HG03139 (cell line): ENCODE measurements around the gene MXD3.
A peak's percentile ranks its signal among the peaks of the same experiment; 100 is the strongest.
"Not testable (repeated sequence)": the region's sequence is repeated elsewhere in the genome, so short reads cannot be mapped to it uniquely, and the experiment has no call there.

Source experiments
- ATAC-seq: cut with Tn5 transposase; IDR thresholded peaks from one replicate; pipeline ENCODE4 v1.9.1; 2021; ENCODE audit not compliant: unreplicated experiment

Gene MXD3

GRCh38 chr5:177311723-177312648, at the start of gene MXD3:
MXD3 (minus strand) TSS chr5:177311898; CDS start chr5:177311830, 68 bp downstream.
- peak; percentile 80 for ATAC-seq

- ATAC-seq, result not testable (repeated sequence)
Observed at GRCh38 chr5:177360740-177361139, 49.0 kb upstream of the MXD3 start.

- ATAC-seq, result no peak
Observed at GRCh38 chr5:177359860-177360259, 48.2 kb upstream of the MXD3 start.

GRCh38 chr5:177359451-177359851, 47.8 kb upstream of the MXD3 start:
- ATAC-seq, result no peak

- ATAC-seq, result no peak
Observed at GRCh38 chr5:177358370-177358819, 46.7 kb upstream of the MXD3 start.

GRCh38 chr5:177357459-177358351, 46.0 kb upstream of the MXD3 start, which contains the start of gene RGS14:
RGS14 (plus strand) TSS chr5:177357924; CDS start chr5:177358025, 101 bp downstream.
- peak; percentile 84 for ATAC-seq

- no peak for ATAC-seq
Observed at GRCh38 chr5:177357146-177357458, 45.4 kb upstream of the MXD3 start.

GRCh38 chr5:177356746-177357145, 45.0 kb upstream of the MXD3 start:
- ATAC-seq, result no peak

GRCh38 chr5:177355868-177356168, 44.1 kb upstream of the MXD3 start:
- no peak for ATAC-seq

- ATAC-seq, result no peak
Observed at GRCh38 chr5:177355162-177355867, 43.6 kb upstream of the MXD3 start.

- ATAC-seq, result no peak
Observed at GRCh38 chr5:177354711-177355110, 43.0 kb upstream of the MXD3 start.

- no peak for ATAC-seq
Observed at GRCh38 chr5:177354256-177354655, 42.6 kb upstream of the MXD3 start.

- ATAC-seq, result no peak
Observed at GRCh38 chr5:177353093-177353492, 41.4 kb upstream of the MXD3 start.

- ATAC-seq, result peak; percentile 87
Observed at GRCh38 chr5:177351392-177352329, 40.0 kb upstream of the MXD3 start, which contains the start of gene LMAN2. LMAN2 (minus strand) TSS chr5:177351668; CDS start chr5:177351647, 21 bp downstream.

- peak; percentile 6 for ATAC-seq
Observed at GRCh38 chr5:177350776-177351391, 39.2 kb upstream of the MXD3 start.

- no peak for ATAC-seq
Observed at GRCh38 chr5:177349762-177350161, 38.1 kb upstream of the MXD3 start.

- no peak for ATAC-seq
Observed at GRCh38 chr5:177349362-177349647, 37.6 kb upstream of the MXD3 start.

- no peak for ATAC-seq
Observed at GRCh38 chr5:177347699-177348098, 36.0 kb upstream of the MXD3 start.

GRCh38 chr5:177346820-177347219, 35.1 kb upstream of the MXD3 start:
- no peak for ATAC-seq

- no peak for ATAC-seq
Observed at GRCh38 chr5:177344891-177345290, 33.2 kb upstream of the MXD3 start.
